CD14-positive monocyte (primary cell): ENCODE results near the gene TMEM92. TPM values are rescaled to one million over a fixed set of nuclear protein-coding genes. Genes with fewer than 3 reads are reported as not detected.

ENCODE experiments used
- DNase-seq, 3 donors: peaks; one replicate each; pipeline ENCODE4 v3.0.0-alpha.2; 2011 to 2022
- H2AFZ ChIP-seq: 2 replicates; pipeline ENCODE4 v1.6.0; 2012; ENCODE audit warnings: mild to moderate bottlenecking, low read depth, low read length, inconsistent platforms; ENCODE audit not compliant: insufficient read depth, poor library complexity, severe bottlenecking
- H3K27ac ChIP-seq, 2 donors: 1 replicate in 1 of 2; 2 replicates in 1 of 2; pipeline ENCODE4 v1.5.1; 2012 to 2013; ENCODE audit warnings: low read length in 2 of 2, control low read depth in 1 of 2, inconsistent platforms in 1 of 2, low read depth in 1 of 2, mild to moderate bottlenecking in 1 of 2
- H3K27me3 ChIP-seq, 2 donors: one replicate each; pipeline versions ENCODE4 v1.6.0 to v1.6.1; 2011 to 2013; ENCODE audit warnings: low read length in 2 of 2; ENCODE audit not compliant: control insufficient read depth in 2 of 2, insufficient read depth in 2 of 2
- H3K36me3 ChIP-seq, 2 donors: replicated peaks in 1 of 2; 1 replicate in 1 of 2; 2 replicates in 1 of 2; pipeline versions ENCODE4 v1.5.1 to v1.6.1; 2012 to 2013; ENCODE audit warnings: low read length in 2 of 2, control low read depth in 1 of 2, inconsistent platforms in 1 of 2, mild to moderate bottlenecking in 1 of 2; ENCODE audit not compliant: insufficient read depth in 2 of 2, control insufficient read depth in 1 of 2
- H3K4me1 ChIP-seq, 2 donors: 1 replicate in 1 of 2; 2 replicates in 1 of 2; pipeline versions ENCODE4 v1.5.1 to v1.6.1; 2012 to 2013; ENCODE audit warnings: low read length in 2 of 2, control low read depth in 1 of 2, inconsistent platforms in 1 of 2, mild to moderate bottlenecking in 1 of 2, moderate library complexity in 1 of 2; ENCODE audit not compliant: insufficient read depth in 2 of 2, control insufficient read depth in 1 of 2
- H3K4me2 ChIP-seq: replicated peaks from 2 replicates; pipeline ENCODE3; 2012; ENCODE audit warnings: low read length, moderate library complexity, mild to moderate bottlenecking; ENCODE audit not compliant: poor library complexity, severe bottlenecking; ENCODE audit errors: extremely low read depth
- H3K4me3 ChIP-seq, 3 experiments: fragments of 200-600 bp in 1 of 3; sonication (generic) in 1 of 3; replicated peaks in 1 of 3; 1 replicate in 2 of 3; 2 replicates in 1 of 3; pipeline ENCODE4 v1.5.1; 2011 to 2013; ENCODE audit warnings: low read length in 3 of 3, mild to moderate bottlenecking in 3 of 3, control low read depth in 2 of 3, low read depth in 2 of 3, inconsistent platforms in 1 of 3, moderate library complexity in 1 of 3
- H3K79me2 ChIP-seq: 2 replicates; pipeline ENCODE4 v1.6.0; 2012; ENCODE audit warnings: mild to moderate bottlenecking, control low read depth, inconsistent platforms, low read length, moderate library complexity; ENCODE audit not compliant: insufficient read depth
- H3K9ac ChIP-seq: 2 replicates; pipeline ENCODE4 v1.6.0; 2017; ENCODE audit warnings: low read length, mild to moderate bottlenecking; ENCODE audit not compliant: insufficient read depth, poor library complexity, severe bottlenecking
- H3K9me3 ChIP-seq, 2 donors: replicated peaks in 1 of 2; 1 replicate in 1 of 2; 2 replicates in 1 of 2; pipeline versions ENCODE4 v1.5.1 to v1.6.1; 2012 to 2013; ENCODE audit warnings: low read length in 2 of 2, control low read depth in 1 of 2; ENCODE audit not compliant: control insufficient read depth in 1 of 2, insufficient read depth in 1 of 2
- H4K20me1 ChIP-seq: 2 replicates; pipeline ENCODE4 v1.6.0; 2012; ENCODE audit warnings: mild to moderate bottlenecking, low read length, control low read depth, moderate library complexity; ENCODE audit not compliant: insufficient read depth
- H3K27ac Mint-ChIP-seq, 7 donors: one replicate each; pipeline ENCODE4 v1.8.0; 2020; ENCODE audit warnings: mild to moderate bottlenecking in 7 of 7, mixed read lengths in 7 of 7, moderate library complexity in 6 of 7, inconsistent platforms in 2 of 7
- H3K27me3 Mint-ChIP-seq, 3 donors: one replicate each; pipeline ENCODE4 v1.8.0; 2021 to 2022; ENCODE audit warnings: low read depth in 3 of 3, mild to moderate bottlenecking in 3 of 3, mixed read lengths in 3 of 3, moderate library complexity in 3 of 3, inconsistent platforms in 1 of 3
- H3K36me3 Mint-ChIP-seq, 2 donors: one replicate each; pipeline ENCODE4 v1.8.0; 2020; ENCODE audit warnings: mixed read lengths in 2 of 2, inconsistent platforms in 1 of 2, mild to moderate bottlenecking in 1 of 2
- H3K4me1 Mint-ChIP-seq: one replicate; pipeline ENCODE4 v1.8.0; 2020; ENCODE audit warnings: mild to moderate bottlenecking, mixed read lengths
- H3K4me3 Mint-ChIP-seq, 2 donors: one replicate each; pipeline ENCODE4 v1.8.0; 2020; ENCODE audit warnings: mild to moderate bottlenecking in 2 of 2, mixed read lengths in 2 of 2, moderate library complexity in 1 of 2
- H3K9me3 Mint-ChIP-seq, 7 donors: one replicate each; pipeline ENCODE4 v1.8.0; 2020 to 2022; ENCODE audit warnings: mixed read lengths in 7 of 7, mild to moderate bottlenecking in 6 of 7, moderate library complexity in 6 of 7, inconsistent platforms in 2 of 7
- WGBS: methylation state at CpG from one replicate; pipeline ENCODE4 v1.1.5; 2013; ENCODE audit warnings: missing lambda C conversion rate; ENCODE audit not compliant: insufficient coverage; 5-methylcytosine and 5-hydroxymethylcytosine counted together
- intact Hi-C, 2 donors: fragments of 100-400 bp; cut with micrococcal nuclease; formaldehyde crosslinking; loops; one replicate each; pipeline versions ENCODE4 v1.15.0 to v1.15.1; 2023
- polyA plus RNA-seq, 3 donors: library from polyadenylated mRNA; depleted of rRNA in 1 of 3; unstranded in 2 of 3; stranded (reverse) in 1 of 3; fragments of 300-500 nt in 2 of 3; fragments of >200 nt in 1 of 3; fragmentation: Illumina TruSeq in 2 of 3; gene quantifications; 1 replicate in 2 of 3; 2 replicates in 1 of 3; pipeline ENCODE4 v1.2.3, GENCODE V29; 2012 to 2021
- TF ChIP-seq, protein P1 (sequence below): fragments of 200-600 bp; IDR thresholded peaks from one replicate; pipeline ENCODE4 v1.8.0; 2022; ENCODE audit warnings: antibody characterized with exemption, mild to moderate bottlenecking

The TMEM92 gene
- polyA plus RNA-seq, 3 donors = not detected

DNA sequence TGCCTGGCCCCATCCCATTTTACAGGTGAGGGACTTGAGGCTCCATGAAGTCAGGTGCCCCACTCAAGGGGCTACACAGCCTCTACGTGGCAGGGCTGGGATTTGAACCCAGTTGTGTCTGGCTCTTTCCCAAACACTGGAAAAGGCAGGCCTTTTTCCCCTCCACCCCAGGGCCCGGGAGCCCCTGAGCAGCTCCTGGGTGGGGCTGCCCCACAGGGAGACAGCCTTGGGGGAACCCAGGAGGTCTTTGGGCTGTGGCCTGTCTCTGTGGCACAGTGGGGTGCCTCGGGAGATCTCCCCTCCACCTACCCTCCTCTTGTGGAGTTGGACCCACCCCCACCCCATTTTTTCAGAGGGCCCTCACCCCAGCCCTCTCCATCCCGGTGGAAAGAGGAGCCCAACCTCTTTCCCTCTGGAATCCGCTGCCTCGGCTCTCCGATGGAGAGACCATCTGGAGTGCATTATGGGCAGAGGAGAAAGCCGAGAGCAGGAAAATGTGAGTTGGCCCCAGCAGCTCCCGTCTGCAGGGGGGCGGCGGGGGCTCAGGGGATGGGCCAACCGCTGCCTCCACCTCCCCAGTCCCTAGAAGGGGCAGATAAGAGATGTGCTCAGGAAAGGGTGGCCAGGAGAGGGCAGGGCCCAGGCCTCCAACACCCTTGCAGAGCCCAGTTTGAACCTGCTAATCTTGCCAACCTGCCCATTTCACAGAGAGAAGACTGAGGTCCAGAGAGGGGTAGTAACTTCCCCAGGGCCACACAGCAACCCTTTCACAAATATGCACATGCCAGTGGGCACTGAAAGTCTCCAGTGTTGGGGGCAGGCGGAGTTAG is 15.4 kb upstream of the TMEM92 start:
- H3K9ac ChIP-seq = no peak overlapping the region
- H3K9me3 ChIP-seq = no peaks in the 10 kb centered on the region
- H2AFZ ChIP-seq = no peak overlapping the region
- H3K9me3 Mint-ChIP-seq = peaks cover 0 to 2% (median 0%) of the 10 kb centered on the region in 7 donors
- TF ChIP-seq, protein P1, sequence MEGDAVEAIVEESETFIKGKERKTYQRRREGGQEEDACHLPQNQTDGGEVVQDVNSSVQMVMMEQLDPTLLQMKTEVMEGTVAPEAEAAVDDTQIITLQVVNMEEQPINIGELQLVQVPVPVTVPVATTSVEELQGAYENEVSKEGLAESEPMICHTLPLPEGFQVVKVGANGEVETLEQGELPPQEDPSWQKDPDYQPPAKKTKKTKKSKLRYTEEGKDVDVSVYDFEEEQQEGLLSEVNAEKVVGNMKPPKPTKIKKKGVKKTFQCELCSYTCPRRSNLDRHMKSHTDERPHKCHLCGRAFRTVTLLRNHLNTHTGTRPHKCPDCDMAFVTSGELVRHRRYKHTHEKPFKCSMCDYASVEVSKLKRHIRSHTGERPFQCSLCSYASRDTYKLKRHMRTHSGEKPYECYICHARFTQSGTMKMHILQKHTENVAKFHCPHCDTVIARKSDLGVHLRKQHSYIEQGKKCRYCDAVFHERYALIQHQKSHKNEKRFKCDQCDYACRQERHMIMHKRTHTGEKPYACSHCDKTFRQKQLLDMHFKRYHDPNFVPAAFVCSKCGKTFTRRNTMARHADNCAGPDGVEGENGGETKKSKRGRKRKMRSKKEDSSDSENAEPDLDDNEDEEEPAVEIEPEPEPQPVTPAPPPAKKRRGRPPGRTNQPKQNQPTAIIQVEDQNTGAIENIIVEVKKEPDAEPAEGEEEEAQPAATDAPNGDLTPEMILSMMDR = no peak
- H3K27ac ChIP-seq = no peak overlapping the region
- H3K36me3 ChIP-seq = no peaks in the 10 kb centered on the region
- no peak overlapping the region for H3K4me3 Mint-ChIP-seq
- no peaks in the 10 kb centered on the region for H4K20me1 ChIP-seq
- H3K27me3 Mint-ChIP-seq = peaks cover 4 to 11% (median 8%) of the 10 kb centered on the region in 3 donors
- H3K4me2 ChIP-seq = no peak overlapping the region
- no peaks in the 10 kb centered on the region for H3K4me1 Mint-ChIP-seq
- no peaks in the 10 kb centered on the region for H3K27me3 ChIP-seq
- intact Hi-C loops = no loop called here
- WGBS = 89% methylated on average over 1 of the region's 13 CpGs
- no peaks in the 10 kb centered on the region for H3K36me3 Mint-ChIP-seq
- no peak for DNase-seq
- no peak overlapping the region for H3K4me3 ChIP-seq
- no peaks in the 10 kb centered on the region for H3K4me1 ChIP-seq
- H3K27ac Mint-ChIP-seq = no peak overlapping the region
- no peaks in the 10 kb centered on the region for H3K79me2 ChIP-seq

DNA sequence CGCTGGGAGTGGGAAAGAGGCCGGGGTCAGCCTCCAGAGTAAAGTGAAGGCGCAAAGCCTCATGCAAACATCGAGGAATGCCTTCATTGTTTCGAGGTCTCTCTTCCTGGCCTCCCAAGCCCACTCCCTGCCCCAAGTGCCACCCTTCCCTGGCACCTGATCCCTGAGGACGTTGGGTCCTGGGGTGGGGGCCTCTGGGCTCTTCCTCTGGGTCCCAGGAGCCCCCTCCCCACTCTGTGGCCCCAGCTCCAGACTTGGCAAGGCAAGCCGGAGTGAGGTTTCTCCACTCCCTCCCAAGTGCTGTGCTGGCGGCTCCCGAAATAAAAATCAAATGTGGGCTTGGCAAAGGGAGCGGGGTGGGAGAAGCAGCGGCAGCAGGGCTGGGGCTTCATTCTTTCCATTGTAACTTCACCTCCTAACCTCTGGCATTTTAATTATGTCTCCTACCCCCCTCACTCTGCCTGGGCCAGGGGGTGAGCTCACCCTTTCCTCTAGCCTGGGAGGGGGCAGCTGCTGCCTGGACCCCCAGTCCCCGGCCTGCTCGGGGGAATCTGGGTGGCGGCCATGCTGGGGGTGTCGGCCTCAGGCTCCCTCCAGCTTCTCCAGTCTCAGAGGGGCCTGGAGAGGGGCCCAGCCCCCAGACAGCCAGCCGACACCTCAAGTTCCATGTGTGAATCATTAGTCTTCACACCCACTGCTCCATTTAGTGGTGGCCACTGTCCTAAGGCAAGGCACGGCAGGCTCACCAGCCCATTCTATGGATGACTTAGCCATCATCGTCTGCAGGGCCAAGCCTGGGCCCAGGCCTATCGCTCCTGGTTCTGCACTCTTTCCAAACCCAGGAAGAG is 14.6 kb upstream of the TMEM92 start:
- Histone ChIP-seq H3K9ac (no peak overlapping the region), H3K27ac (no peak overlapping the region), H3K4me3 (no peak overlapping the region), H4K20me1 (no peaks in the 10 kb centered on the region), H2AFZ (no peak overlapping the region), H3K27me3 (no peaks in the 10 kb centered on the region), H3K36me3 (no peaks in the 10 kb centered on the region), H3K4me2 (no peak overlapping the region), H3K79me2 (no peaks in the 10 kb centered on the region), H3K9me3 (no peaks in the 10 kb centered on the region), H3K4me1 (no peaks in the 10 kb centered on the region)
- no peaks in the 10 kb centered on the region for H3K4me1 Mint-ChIP-seq
- no peak overlapping the region for H3K4me3 Mint-ChIP-seq
- peaks cover 3 to 10% (median 7%) of the 10 kb centered on the region in 3 donors for H3K27me3 Mint-ChIP-seq
- 96% methylated on average over 11 of the region's 19 CpGs for whole genome bisulfite sequencing
- TF ChIP-seq, protein P1 = no peak
- H3K27ac Mint-ChIP-seq = no peak overlapping the region
- H3K9me3 Mint-ChIP-seq = peaks cover 0 to 2% (median 0%) of the 10 kb centered on the region in 7 donors
- no peaks in the 10 kb centered on the region for H3K36me3 Mint-ChIP-seq
- intact Hi-C loops = no loop called here
- no peak for DNase-seq
